Aortic smooth muscle cell (primary cell): Measurements from ENCODE around the gene MGP. TPM values are rescaled to one million over a fixed set of nuclear protein-coding genes. Genes with fewer than 3 reads are reported as not detected.

Source experiments
- total RNA-seq: library from RNA; depleted of rRNA; stranded (reverse); fragments of >200 nt; gene quantifications from 2 replicates; pipeline ENCODE4 v1.2.3, GENCODE V29; 2014

MGP gene
- 115 and 281 TPM in 2 replicates for total RNA-seq

DNA sequence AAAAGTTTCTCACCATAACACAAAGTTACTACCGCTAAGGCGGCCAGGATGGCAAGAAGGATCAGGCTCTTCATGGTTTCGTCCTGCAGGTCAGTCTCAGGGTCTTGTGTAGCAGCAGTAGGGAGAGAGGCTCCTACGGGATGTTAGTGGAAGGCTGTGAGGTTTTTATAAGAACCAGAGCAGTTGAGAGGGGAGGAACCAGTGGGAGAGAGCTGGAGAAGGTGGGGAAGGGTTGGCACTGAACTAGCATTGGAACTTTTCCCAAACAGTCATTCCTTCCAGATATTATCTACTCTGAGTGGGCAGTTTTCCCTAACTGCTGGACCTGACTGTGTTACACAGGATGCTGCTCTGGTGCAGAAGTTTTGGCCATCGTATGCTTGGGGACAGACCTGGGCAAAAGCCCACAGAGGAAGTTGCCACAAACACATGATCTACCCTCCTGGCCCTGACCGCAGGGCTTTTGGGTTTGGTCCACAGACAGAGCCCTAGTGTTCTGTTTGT, at the start of gene MGP:
MGP (minus strand) TSS at position 137 of the 504 bp plus-strand sequence; CDS start at position 74, 63 bp downstream.

DNA sequence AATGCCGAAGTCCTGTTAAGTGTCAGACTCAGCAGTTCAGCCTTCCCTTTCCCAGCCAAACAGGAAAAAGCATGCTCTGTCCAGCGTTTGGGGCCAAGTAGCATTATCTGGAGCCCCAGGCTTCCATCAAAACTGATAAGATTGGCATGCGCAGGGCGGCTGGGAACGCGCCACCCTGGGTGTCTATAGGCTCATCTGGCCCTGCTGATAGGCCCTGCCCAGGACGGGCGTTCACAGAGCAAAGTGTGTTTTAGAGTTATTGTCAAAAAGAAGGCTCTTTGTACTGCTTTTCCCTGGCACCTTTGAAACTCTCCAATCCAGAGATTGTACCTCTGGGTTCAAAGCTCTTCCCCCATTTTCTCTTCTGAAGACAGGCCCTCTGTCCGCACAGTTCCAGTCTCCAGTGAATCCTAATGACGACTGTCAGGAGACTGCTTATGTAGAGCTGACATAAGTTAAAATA, 42.2 kb downstream of the MGP start, which contains the start of gene ART4:
ART4 (minus strand) TSS at position 102 of the 463 bp plus-strand sequence. CDS start 413 bp downstream, outside the sequence.

Other genes starting within 250 kb of the MGP start
- gene GUCY2C, start 189.3 kb downstream of the MGP start, total RNA-seq: under 0.01 TPM in 1 of 2 replicates, not detected in the other
- gene WBP11, start 82.4 kb downstream of the MGP start, total RNA-seq: 10.2 and 16.1 TPM in 2 replicates
- gene C12orf60, start 82.2 kb downstream of the MGP start, total RNA-seq: 0.79 and 3.9 TPM in 2 replicates
- 0.13 and 0.37 TPM in 2 replicates for gene SMCO3, start 71.7 kb downstream of the MGP start, total RNA-seq
- 0.66 and 3.5 TPM in 2 replicates for gene ART4, start 42.3 kb downstream of the MGP start, total RNA-seq
- gene ERP27, start 52.7 kb upstream of the MGP start, total RNA-seq: 0.13 and 0.87 TPM in 2 replicates
- 88.5 and 100 TPM in 2 replicates for gene ARHGDIB, start 75.7 kb upstream of the MGP start, total RNA-seq
- not detected in 2 replicates for gene PDE6H, start 87.2 kb upstream of the MGP start, total RNA-seq